Uterus (tissue), 2 donors: ENCODE results near the gene VPS37C.

Experiments
- CTCF ChIP-seq, 4 experiments: fragments of 200-600 bp in 2 of 4; fragments of 450-650 bp in 2 of 4; sonication (generic) in 2 of 4; IDR thresholded peaks; one replicate each; pipeline ENCODE4 v1.5.1; 2016 to 2019; ENCODE audit warnings: antibody characterized with exemption in 4 of 4, mild to moderate bottlenecking in 2 of 4, moderate library complexity in 1 of 4
- POLR2A ChIP-seq, 2 donors: fragments of 450-650 bp; IDR thresholded peaks; one replicate each; pipeline ENCODE4 v1.6.1; 2016; ENCODE audit warnings: antibody characterized with exemption in 2 of 2, mild to moderate bottlenecking in 1 of 2, moderate library complexity in 1 of 2

- TF ChIP-seq CTCF (IDR thresholded peaks at IDR 0.05) (no peak), POLR2A (IDR thresholded peaks at IDR 0.05) (no peak)
Observed at GRCh38 chr11:61162092-61162941, 1.1 kb upstream of the VPS37C start.
